HUDEP-2 (cell line): ENCODE data around the gene CRACR2A.
A peak's percentile ranks its signal among the peaks of the same experiment; 100 is the strongest.

Experiments used
- DNase-seq, 76 experiments: peaks; one replicate each; lab custom pipeline; 2025; ENCODE audit not compliant: unreplicated experiment in 76 of 76; lab: John Stamatoyannopoulos, UW

CRACR2A gene, protein sequence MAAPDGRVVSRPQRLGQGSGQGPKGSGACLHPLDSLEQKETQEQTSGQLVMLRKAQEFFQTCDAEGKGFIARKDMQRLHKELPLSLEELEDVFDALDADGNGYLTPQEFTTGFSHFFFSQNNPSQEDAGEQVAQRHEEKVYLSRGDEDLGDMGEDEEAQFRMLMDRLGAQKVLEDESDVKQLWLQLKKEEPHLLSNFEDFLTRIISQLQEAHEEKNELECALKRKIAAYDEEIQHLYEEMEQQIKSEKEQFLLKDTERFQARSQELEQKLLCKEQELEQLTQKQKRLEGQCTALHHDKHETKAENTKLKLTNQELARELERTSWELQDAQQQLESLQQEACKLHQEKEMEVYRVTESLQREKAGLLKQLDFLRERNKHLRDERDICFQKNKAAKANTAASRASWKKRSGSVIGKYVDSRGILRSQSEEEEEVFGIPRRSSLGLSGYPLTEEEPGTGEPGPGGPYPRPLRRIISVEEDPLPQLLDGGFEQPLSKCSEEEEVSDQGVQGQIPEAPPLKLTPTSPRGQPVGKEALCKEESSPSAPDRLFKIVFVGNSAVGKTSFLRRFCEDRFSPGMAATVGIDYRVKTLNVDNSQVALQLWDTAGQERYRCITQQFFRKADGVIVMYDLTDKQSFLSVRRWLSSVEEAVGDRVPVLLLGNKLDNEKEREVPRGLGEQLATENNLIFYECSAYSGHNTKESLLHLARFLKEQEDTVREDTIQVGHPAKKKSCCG

GRCh38 chr12:3752741-3753486 is at the start of gene CRACR2A:
Gene CRACR2A, minus strand, starts transcription at chr12:3753109. Its CDS starts 56,110 bp downstream, at chr12:3696999.
- DNase-seq: peak in 71 of 76 experiments; percentile 6 to 83 (median 61)

DNA sequence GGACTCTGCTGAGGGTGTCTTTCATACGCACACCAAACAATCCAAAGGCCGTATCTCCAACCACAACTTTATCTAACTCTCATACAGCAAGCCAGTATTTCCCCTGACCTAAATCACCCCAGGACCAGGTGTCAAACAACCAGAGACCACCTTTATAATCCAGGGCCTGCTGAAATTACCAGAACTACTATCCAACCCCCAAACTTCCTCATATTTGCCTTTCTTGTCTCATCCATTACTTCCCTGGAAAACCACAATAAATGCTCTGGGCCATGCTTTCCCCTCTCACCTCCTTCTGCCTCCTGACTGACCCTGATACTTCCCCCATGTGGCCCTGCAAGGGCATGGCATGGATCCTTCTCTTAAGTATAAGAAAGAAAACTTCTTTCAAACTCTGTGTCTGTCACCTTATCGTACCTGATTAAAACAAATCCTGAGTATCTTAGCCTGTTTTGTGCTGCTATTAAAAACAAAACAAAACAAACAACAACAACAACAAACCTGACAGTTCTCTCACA is 44.7 kb upstream of the CRACR2A start:
- DNase-seq: no peak

DNA sequence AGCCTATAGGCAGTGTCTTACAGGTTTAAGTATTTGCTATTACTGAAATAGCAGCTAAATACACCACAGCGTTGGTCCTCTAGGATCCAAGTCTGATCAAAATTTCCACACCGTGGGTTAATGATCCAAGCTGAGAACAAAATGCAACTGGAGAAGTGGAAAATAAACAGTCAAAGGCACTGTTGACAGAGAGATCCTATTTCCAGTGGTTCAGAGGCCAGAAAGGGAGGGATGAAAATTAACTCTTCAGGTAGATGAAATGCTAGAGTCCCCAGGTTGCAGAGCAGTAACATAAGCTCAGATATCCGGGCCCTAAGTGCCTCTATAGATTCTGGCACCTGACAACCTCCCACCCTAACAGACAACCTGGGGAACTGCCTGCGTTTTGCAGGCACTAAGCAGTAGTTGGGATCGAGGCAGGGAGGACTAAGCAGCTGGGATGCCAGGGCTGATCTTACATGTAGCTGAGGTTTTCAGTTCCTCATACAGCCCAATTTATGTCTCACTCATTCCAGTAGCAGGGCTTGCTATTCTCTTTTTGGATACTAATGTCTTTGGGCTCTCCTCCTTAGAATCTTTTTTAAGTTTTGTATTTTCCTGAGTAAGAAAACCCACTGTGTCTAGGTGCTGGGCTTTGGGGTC is 42.7 kb upstream of the CRACR2A start:
- no peak for DNase-seq

DNA sequence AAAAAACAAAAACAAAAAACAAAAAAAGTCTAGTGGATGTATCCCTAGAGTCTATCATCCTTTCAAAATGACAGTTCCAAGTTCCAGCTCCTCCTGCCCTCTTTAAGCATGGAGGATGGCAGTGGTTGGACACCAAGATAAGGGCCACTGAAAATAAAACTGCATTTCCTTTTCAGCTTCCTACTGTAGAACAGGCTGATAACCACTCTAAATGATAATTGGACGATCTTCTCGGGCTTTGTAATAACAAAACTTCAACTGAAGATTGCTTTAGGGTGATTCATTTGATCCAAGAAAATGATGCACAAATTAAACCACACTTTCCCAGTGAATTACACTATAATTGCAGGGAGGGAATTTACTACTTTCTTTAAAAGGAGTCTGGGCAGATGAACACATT is 42.2 kb upstream of the CRACR2A start:
- no peak for DNase-seq

DNA sequence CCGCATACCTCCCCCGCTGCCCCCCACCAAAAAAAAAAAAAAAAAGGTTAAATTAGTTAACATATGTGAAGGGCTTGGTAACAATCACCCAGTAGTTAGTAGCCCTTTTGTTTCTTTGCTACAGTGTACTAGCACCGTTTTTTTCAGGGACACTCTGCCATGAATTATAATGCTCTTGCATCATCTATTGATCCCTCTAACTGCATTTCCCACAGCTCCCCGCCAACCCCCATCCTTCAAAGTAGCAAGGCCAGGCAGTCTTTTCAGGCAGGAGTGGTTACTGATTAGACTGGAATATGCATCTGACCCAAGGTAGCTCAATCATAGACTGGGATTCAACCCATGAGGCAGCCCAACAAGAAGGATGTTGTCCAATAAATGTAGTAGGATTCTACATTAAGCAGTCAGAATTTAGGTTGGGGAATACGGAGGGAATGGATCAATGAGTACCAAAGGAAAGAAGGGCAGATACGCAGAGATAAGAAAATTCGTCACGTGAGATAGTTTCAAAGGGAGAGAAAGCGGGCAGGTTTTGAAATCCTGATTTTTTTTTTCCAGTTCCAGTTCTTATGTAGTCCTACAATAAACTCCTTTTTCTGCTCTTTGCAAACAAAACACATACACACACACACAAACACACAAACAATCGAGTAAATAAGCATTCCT is 39.8 kb upstream of the CRACR2A start:
- no peak for DNase-seq

GRCh38 chr12:3791256-3791874 is 38.5 kb upstream of the CRACR2A start:
- no peak for DNase-seq

- no peak for DNase-seq
Observed at GRCh38 chr12:3790642-3791041, 37.7 kb upstream of the CRACR2A start.

- no peak for DNase-seq
Observed at GRCh38 chr12:3789838-3790237, 36.9 kb upstream of the CRACR2A start.

- DNase-seq: peak in 11 of 76 experiments; percentile 2 to 37 (median 11)
Observed at GRCh38 chr12:3777206-3777809, 24.4 kb upstream of the CRACR2A start.

DNA sequence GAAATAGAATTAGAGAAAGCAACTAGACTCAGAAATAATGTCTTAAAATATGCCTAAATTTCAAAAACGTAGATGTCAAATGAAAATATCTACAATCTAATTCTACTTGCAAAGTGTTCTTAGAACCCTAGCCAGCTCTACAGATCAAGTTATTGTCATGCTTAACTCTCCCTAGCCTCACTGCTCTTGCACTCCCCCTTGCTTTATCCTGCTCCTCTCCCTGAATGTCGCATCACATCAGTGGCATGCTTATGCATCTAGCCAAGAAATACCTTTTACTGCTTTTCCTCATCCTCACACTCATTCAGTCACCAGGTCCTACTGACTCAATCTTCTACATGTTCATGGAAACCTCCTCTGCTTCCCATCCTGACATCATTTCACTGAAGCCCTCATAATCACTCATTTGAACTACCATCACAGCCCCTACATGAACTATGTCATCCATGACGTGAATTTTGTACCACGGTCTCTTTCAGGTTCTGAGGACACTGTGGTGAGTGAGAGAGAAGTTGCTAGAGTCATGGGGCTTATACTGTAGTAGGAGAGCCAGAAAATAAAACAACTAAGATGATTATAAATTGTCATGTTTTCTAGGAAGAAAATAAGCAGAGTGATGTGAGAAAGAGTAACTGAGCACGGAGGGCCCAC is 22.6 kb upstream of the CRACR2A start:
- no peak for DNase-seq

DNA sequence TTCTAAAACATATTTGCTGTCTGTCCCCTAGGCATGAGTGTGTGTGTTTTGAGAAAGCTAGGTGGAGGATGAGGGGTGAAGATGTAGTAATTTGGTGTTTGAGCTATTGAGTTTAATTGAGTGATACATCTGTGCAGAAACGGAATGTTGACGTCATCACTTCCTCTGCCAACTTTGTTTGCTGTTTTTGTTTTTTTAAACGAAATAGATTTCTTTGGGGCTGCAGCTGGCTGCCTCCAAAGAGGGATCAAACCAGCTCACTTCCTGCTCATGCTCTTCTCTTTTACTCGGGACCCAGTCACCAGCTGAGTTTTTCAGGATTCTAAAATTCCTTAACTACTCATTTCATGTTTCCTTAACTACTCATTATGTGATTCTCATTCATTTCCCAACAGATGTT is 19.5 kb upstream of the CRACR2A start:
- no peak for DNase-seq

DNA sequence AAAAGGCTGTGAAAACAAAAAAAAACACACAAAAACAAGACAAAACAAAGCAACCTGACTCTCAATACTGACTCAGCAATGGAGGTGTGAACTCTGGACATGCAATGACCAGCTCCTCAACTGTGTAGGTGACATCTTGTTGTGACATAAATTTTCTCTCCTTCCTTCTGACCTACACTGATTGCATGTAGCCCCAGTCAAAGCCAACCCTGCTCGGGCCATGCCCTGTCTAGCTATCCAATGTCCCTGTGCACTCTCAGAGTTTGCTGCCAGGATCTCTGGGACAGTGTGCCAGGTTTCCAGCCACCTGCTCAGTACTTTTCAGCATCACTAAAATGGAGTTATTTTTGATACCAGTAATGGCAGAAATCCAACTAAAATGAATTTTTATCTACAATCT is 18.9 kb upstream of the CRACR2A start:
- no peak for DNase-seq

- DNase-seq: no peak
Observed at GRCh38 chr12:3770891-3771290, 18.0 kb upstream of the CRACR2A start.

- no peak for DNase-seq
Observed at GRCh38 chr12:3768911-3769447, 16.1 kb upstream of the CRACR2A start.

DNA sequence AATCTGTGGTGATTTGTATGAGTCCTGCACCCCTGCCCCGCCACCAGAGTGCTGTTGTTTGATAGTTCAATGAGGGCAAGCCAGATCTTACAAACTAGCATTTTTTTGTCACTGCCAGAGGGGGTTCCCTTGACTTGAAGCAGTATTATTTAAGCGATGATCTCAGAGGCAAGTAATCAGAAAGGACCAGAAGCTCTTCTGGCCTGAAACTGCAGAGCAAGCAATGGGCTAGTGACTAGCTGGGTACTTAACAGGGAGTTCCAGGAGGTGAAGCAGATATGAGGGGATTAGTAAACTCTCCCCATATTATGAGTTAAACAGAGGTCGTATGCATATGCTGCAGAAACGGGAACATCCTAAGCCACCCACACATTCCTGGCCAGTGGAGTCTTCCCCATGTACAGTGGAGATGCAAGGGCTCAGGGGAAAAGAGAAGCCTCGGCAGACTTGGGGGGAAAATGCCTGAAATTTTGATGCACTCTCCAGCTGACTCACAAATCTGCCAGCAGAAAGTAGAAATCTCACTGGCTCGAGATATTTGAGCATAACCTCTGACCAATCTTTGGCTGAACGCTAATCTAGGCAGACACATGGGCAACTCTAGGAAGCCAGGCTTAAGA is 8.3 kb upstream of the CRACR2A start:
- no peak for DNase-seq

GRCh38 chr12:3759878-3760277 is 7.0 kb upstream of the CRACR2A start:
- DNase-seq: no peak

DNA sequence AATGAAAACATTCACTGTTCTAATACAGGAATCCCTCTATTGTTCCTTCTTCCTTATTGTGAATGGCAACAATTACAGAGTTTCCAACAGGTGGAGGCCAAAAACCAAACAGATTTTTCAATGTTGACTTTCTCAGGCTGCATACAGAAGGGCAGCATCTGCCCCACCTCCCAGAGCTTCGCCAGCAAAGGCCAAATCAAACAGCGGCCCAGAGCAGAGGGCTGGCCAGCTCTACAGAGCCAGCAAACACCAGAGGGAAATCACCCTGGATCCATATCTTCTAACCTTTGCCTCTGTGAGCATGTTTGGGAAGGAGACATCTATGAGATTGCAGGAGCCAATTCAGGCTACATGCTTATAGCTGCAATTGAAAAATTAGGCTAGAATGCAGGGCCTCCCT is 4.4 kb upstream of the CRACR2A start:
- DNase-seq: no peak

- DNase-seq: no peak
Observed at GRCh38 chr12:3755898-3756297, 3.0 kb upstream of the CRACR2A start.
